ENCODE data around the gene C2orf81. TPM values are rescaled to one million over a fixed set of nuclear protein-coding genes. Genes with fewer than 3 reads are reported as not detected.

The C2orf81 gene
- total RNA-seq, 1 donor from 2014 or later, result 2.1 TPM

DNA sequence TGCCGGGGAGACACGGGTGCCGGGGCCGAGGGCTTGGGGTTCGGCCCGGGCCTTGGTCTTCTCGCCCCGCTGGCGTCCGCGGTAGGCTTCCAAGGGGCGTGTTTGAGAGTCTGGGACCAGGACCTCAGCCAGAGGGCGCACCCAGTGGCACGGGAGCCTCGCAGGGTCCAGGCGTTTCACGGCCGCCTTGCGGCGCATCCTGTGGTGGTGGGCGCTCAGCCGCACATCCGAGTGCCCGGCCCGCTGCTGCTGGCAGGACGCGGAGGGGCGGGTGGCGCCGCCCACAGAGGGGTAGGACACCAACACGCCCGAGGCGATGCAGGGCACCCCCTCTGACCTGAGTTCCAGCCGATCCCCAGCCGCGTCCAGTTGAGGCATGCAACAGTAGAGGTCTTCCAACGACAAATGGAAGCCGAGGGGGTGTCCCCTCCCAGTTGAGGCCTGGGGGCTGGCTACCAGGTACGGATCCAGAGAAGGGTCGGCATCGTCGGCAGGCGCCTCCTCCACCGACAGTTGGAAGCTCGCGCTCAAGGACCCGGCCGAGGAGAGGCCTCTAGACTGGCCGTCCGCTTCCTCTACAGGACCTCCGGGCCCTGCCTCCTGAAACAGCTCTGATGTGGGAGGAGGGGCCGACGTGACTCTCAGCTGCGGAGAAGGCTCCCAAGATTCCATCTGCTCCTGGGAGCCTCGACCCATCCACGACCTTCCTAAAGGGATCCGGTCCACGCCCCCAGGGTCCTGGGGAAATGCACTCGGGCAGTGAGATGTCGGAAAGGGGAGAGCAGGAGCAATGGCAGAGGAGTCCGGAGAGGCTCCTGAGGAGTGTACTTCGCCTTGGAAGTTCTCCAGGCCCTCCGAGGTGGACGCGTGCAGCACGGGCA, 6.3 kb downstream of the C2orf81 start:
- Histone ChIP-seq H2AFZ (ENCODE audit: low read depth, low read length) (peak overlapping the region; percentile 87), H3K9me3 (ENCODE audit: insufficient read depth, low read depth, low read length) (no peaks in the 10 kb centered on the region), H3K4me3 (ENCODE audit: insufficient read depth, low read depth, low read length) (peak overlapping the region; percentile 38), H3K4me1 (ENCODE audit: insufficient read depth, low read length) (peaks cover 14% of the 10 kb centered on the region), H3K27me3 (ENCODE audit: insufficient read depth, low read length) (peaks cover 8% of the 10 kb centered on the region), H3K79me2 (ENCODE audit: insufficient read depth, low read length) (no peaks in the 10 kb centered on the region), H4K20me1 (ENCODE audit: insufficient read depth, low read length) (no peaks in the 10 kb centered on the region), H3K9ac (ENCODE audit: low read length) (no peak overlapping the region), H3K36me3 (ENCODE audit: insufficient read depth, low read length) (no peaks in the 10 kb centered on the region), H3K27ac (ENCODE audit: low read depth, low read length) (no peak overlapping the region), H3K4me2 (ENCODE audit: low read length) (peak overlapping the region; percentile 78)
- Mint-ChIP-seq H3K27ac (ENCODE audit: unreplicated experiment) (no peak overlapping the region), H3K36me3 (ENCODE audit: low read depth, unreplicated experiment) (no peaks in the 10 kb centered on the region), H3K27me3 (ENCODE audit: low read depth, unreplicated experiment) (peaks cover 25% of the 10 kb centered on the region), H3K9me3 (ENCODE audit: unreplicated experiment) (no peaks in the 10 kb centered on the region), H3K4me1 (ENCODE audit: low read depth, unreplicated experiment) (peaks cover 3% of the 10 kb centered on the region), H3K4me3 (ENCODE audit: unreplicated experiment) (no peak overlapping the region)
- DNase-seq (ENCODE audit: low read depth), result no peak
- TF ChIP-seq, protein P1, sequence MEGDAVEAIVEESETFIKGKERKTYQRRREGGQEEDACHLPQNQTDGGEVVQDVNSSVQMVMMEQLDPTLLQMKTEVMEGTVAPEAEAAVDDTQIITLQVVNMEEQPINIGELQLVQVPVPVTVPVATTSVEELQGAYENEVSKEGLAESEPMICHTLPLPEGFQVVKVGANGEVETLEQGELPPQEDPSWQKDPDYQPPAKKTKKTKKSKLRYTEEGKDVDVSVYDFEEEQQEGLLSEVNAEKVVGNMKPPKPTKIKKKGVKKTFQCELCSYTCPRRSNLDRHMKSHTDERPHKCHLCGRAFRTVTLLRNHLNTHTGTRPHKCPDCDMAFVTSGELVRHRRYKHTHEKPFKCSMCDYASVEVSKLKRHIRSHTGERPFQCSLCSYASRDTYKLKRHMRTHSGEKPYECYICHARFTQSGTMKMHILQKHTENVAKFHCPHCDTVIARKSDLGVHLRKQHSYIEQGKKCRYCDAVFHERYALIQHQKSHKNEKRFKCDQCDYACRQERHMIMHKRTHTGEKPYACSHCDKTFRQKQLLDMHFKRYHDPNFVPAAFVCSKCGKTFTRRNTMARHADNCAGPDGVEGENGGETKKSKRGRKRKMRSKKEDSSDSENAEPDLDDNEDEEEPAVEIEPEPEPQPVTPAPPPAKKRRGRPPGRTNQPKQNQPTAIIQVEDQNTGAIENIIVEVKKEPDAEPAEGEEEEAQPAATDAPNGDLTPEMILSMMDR (IDR thresholded peaks at IDR 0.05; ENCODE audit: insufficient read depth, low read depth, low read length), result no peak
- peak; percentile 43 for TF ChIP-seq EZH2 (IDR thresholded peaks at IDR 0.05; ENCODE audit: insufficient read depth, low read length)
- no peak for FAIRE-seq

DNA sequence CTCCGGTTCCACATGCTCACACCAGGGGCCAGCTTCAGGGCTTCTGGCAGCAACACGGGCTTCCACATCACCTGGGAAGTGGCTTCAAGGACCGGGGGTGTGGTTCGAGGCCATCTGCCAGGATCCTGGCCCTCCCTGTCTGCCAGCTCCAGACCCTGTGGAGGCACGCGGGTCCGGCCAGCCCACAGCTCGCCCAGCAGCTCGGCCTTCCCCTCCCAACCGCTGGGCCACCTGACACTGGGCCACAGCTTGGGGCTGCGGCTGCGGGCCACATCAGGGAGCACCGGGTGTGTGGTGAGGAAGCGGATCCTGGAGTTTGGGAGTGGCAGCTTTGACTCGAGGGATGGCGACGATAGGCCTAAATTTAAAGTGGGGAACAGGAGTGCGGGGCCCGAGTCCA, 7.0 kb downstream of the C2orf81 start:
- Histone ChIP-seq H3K27me3 (ENCODE audit: insufficient read depth, low read length) (peaks cover 8% of the 10 kb centered on the region), H3K4me2 (ENCODE audit: low read length) (peak overlapping the region; percentile 78), H3K36me3 (ENCODE audit: insufficient read depth, low read length) (no peaks in the 10 kb centered on the region), H4K20me1 (ENCODE audit: insufficient read depth, low read length) (no peaks in the 10 kb centered on the region), H3K4me3 (ENCODE audit: insufficient read depth, low read depth, low read length) (peak overlapping the region; percentile 38), H2AFZ (ENCODE audit: low read depth, low read length) (peak overlapping the region; percentile 87), H3K9me3 (ENCODE audit: insufficient read depth, low read depth, low read length) (no peaks in the 10 kb centered on the region), H3K4me1 (ENCODE audit: insufficient read depth, low read length) (peaks cover 14% of the 10 kb centered on the region), H3K27ac (ENCODE audit: low read depth, low read length) (no peak overlapping the region), H3K79me2 (ENCODE audit: insufficient read depth, low read length) (no peaks in the 10 kb centered on the region), H3K9ac (ENCODE audit: low read length) (no peak overlapping the region)
- H3K4me1 Mint-ChIP-seq (ENCODE audit: low read depth, unreplicated experiment), result peaks cover 3% of the 10 kb centered on the region
- TF ChIP-seq EZH2 (IDR thresholded peaks at IDR 0.05; ENCODE audit: insufficient read depth, low read length), result no peak
- TF ChIP-seq, protein P1 (IDR thresholded peaks at IDR 0.05; ENCODE audit: insufficient read depth, low read depth, low read length), result no peak
- no peak for DNase-seq (ENCODE audit: low read depth)
- peaks cover 25% of the 10 kb centered on the region for H3K27me3 Mint-ChIP-seq (ENCODE audit: low read depth, unreplicated experiment)
- H3K27ac Mint-ChIP-seq (ENCODE audit: unreplicated experiment), result no peak overlapping the region
- FAIRE-seq, result no peak
- H3K9me3 Mint-ChIP-seq (ENCODE audit: unreplicated experiment), result no peaks in the 10 kb centered on the region
- H3K36me3 Mint-ChIP-seq (ENCODE audit: low read depth, unreplicated experiment), result no peaks in the 10 kb centered on the region
- H3K4me3 Mint-ChIP-seq (ENCODE audit: unreplicated experiment), result no peak overlapping the region
